BLaER1 treated with 17β-estradiol and CSF1 and Interleukin-3, amounts not matched to agents 10 nM and 100 nM (cell line): Measurements from ENCODE around the gene PROM2.

Source experiments
- H3K27ac ChIP-seq, 11 experiments: shearing (Covaris generic); formaldehyde crosslinking; 2 replicates each; pipeline ENCODE4 v1.8.1; 2022
- H3K27me3 ChIP-seq, 11 experiments: shearing (Covaris generic); formaldehyde crosslinking; 2 replicates each; pipeline ENCODE4 v1.8.1; 2022
- H3K36me3 ChIP-seq, 11 experiments: shearing (Covaris generic); formaldehyde crosslinking; 2 replicates each; pipeline ENCODE4 v1.8.1; 2022
- H3K4me1 ChIP-seq, 10 experiments: shearing (Covaris generic); formaldehyde crosslinking; 2 replicates each; pipeline ENCODE4 v1.8.1; 2022
- H3K4me2 ChIP-seq, 11 experiments: shearing (Covaris generic); formaldehyde crosslinking; 2 replicates each; pipeline ENCODE4 v1.8.1; 2022
- H3K4me3 ChIP-seq, 10 experiments: shearing (Covaris generic); formaldehyde crosslinking; 2 replicates each; pipeline ENCODE4 v1.8.1; 2022
- H3K9ac ChIP-seq, 11 experiments: shearing (Covaris generic); formaldehyde crosslinking; 2 replicates each; pipeline ENCODE4 v1.8.1; 2022
- H3K9me3 ChIP-seq, 11 experiments: shearing (Covaris generic); formaldehyde crosslinking; replicated peaks in 1 of 11; 2 replicates each; pipeline ENCODE4 v1.8.1; 2022
- H4K20me1 ChIP-seq, 11 experiments: shearing (Covaris generic); formaldehyde crosslinking; 2 replicates each; pipeline ENCODE4 v1.8.1; 2022
- Cebpa-rat ChIP-seq, 11 experiments: shearing (Covaris generic); IDR thresholded peaks; 2 replicates each; pipeline ENCODE4 v1.8.1; 2022

The PROM2 gene

DNA sequence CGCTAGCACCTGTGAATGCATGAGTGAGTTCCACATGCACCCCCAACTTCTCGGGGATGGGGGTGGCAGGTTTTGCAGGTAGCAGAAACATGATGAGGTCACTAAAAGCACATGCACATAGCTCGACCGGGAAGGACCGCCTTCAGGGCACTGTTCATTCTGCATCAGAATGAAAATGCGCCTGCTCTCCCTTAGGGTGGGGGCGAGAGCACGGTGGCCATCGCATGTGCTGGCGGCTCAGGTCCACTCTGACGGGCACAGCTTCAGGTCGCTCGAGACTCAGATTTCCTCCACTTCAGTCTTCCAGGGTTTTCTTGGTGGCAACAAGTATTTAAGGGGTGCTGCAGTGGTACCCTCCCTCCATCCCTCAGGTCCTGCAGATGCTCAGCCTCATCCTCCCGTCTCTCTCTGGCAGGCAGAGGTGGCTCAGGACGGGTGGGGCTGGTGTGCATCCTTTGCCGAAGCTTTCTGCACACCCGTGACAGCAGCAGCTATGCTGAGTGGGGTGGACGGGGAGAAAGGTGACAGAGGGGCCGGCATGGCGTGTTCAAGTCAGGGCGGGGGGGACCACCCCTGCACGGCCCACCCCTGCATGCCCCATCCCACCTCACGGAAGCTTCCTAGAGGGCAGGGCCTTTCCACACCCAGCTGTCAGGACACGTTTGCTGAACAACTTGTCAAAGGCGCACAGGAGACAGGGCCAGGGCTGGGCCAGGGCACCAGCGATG, 37.7 kb downstream of the PROM2 start:
- no peak overlapping the region for H3K4me2 ChIP-seq
- H3K9me3 ChIP-seq = no peaks in the 10 kb centered on the region
- no peak overlapping the region for H3K9ac ChIP-seq
- no peak overlapping the region for H3K4me3 ChIP-seq
- no peaks in the 10 kb centered on the region for H3K36me3 ChIP-seq
- peaks cover 20 to 34% (median 30%) of the 10 kb centered on the region in 10 experiments for H3K4me1 ChIP-seq
- peaks cover 8 to 39% (median 33%) of the 10 kb centered on the region in 11 experiments; a peak in 20 of 22 replicates for H3K27me3 ChIP-seq
- TF ChIP-seq Cebpa-rat (IDR thresholded peaks at IDR 0.05) = no peak
- H4K20me1 ChIP-seq = peaks cover 0 to 63% (median 20%) of the 10 kb centered on the region in 11 experiments; a peak in 13 of 22 replicates
- H3K27ac ChIP-seq = no peak overlapping the region

DNA sequence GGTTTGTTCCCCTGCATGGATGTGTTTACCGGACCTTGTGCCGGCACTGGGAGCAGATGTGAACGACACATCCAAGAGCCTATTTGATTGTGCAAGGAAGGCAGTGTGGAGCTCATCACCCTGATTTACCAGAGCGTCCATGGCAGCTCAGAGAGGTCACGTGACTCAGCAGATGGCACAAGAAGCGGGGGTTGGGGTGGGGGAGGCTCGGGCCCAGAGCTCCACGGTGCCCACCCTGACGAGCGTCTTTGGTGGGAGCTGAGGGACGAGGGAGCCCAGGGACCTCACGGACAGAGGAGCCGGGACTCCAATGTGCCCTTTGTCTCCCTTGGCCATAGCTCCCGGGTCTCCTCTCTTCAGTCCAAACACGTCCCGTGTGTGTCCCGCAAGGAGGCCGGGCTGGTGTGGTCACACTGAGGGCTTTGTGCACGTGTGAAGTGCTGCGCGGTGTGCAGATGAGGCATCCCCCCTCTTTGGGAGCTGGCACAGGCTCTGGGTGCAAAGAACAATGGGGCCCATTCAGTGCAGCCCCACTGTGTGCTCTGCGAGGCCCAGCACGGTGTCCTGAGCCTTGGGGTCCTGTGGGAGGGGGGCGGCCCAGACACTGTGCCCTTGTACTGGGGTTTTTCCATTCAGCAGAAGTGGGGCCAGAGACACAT, 38.4 kb downstream of the PROM2 start:
- Histone ChIP-seq H3K4me1 (peaks cover 25 to 34% (median 31%) of the 10 kb centered on the region in 10 experiments), H3K4me3 (no peak overlapping the region), H4K20me1 (peaks cover 0 to 70% (median 20%) of the 10 kb centered on the region in 11 experiments; a peak in 13 of 22 replicates), H3K36me3 (no peaks in the 10 kb centered on the region), H3K27ac (no peak overlapping the region), H3K27me3 (peaks cover 8 to 39% (median 33%) of the 10 kb centered on the region in 11 experiments; a peak in 20 of 22 replicates), H3K9me3 (no peaks in the 10 kb centered on the region), H3K9ac (no peak overlapping the region), H3K4me2 (no peak overlapping the region)
- TF ChIP-seq Cebpa-rat (IDR thresholded peaks at IDR 0.05) = no peak

DNA sequence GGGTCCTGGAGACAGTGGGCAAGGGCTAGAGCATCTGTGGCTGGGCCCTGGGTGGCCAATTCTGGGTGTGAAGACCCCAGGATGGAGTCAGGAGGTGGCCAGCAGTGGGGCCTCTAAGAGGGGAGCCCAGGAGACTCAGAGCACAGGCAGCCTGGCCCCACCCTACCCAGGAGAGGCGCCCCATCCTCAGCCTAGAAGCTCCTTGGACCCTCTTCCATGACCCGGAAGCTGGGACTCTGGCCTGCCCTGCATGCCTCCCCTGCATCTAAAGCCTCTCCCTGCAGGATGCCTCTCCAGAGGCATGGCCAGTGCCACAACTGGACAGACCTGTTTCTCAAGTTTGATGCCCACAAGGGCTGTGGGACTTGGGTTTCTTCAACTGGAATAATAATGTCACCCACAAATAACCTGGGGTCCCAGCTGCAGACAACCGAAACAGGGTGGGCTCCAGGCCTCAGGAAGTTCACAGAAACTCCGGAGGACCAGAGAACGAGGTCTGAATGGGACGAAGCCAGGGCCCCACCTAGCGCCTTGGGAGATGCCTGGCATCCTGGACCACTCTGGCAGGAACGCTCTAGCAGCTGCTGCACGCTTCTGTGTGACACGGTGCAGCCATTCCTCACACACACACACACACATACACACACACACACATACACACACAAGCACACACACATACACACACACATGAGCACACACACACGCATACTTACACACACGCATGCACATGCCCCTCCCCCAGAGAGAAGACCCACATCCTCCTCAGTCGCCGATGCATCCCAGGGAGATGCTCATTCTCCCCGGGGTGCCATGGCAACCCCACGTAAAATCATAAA, 39.3 kb downstream of the PROM2 start:
- H3K9ac ChIP-seq = no peak overlapping the region
- peaks cover 0 to 67% (median 20%) of the 10 kb centered on the region in 11 experiments; a peak in 13 of 22 replicates for H4K20me1 ChIP-seq
- peaks cover 8 to 39% (median 31%) of the 10 kb centered on the region in 11 experiments; a peak in 20 of 22 replicates for H3K27me3 ChIP-seq
- no peak overlapping the region for H3K4me2 ChIP-seq
- TF ChIP-seq Cebpa-rat (IDR thresholded peaks at IDR 0.05) = no peak
- H3K4me3 ChIP-seq = no peak overlapping the region
- no peaks in the 10 kb centered on the region for H3K36me3 ChIP-seq
- H3K27ac ChIP-seq = no peak overlapping the region
- H3K4me1 ChIP-seq = peaks cover 25 to 34% (median 31%) of the 10 kb centered on the region in 10 experiments
- H3K9me3 ChIP-seq = no peaks in the 10 kb centered on the region

DNA sequence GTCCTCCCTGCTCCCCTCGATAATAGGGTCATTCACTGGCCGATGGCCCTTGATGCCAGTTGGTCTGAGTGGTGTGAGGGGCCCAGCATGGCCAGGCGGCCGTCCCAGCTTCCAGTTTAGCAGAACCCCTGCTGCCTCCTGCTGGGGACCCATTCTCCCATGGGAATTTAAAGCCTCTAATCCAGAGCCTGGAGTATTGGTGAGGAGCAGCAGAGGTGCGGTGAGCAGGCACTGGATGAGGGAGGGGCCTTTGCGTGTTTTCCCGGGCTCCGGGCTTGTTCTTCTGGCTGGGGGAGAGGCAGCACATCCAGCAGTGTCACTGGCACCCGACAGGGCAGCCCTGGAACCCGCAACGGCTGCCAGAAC, 40.3 kb downstream of the PROM2 start:
- no peak overlapping the region for H3K4me2 ChIP-seq
- no peak overlapping the region for H3K9ac ChIP-seq
- H3K27ac ChIP-seq = no peak overlapping the region
- peaks cover 0 to 62% (median 20%) of the 10 kb centered on the region in 11 experiments; a peak in 13 of 22 replicates for H4K20me1 ChIP-seq
- peaks cover 8 to 33% (median 27%) of the 10 kb centered on the region in 11 experiments; a peak in 20 of 22 replicates for H3K27me3 ChIP-seq
- H3K4me1 ChIP-seq = peaks cover 25 to 34% (median 31%) of the 10 kb centered on the region in 10 experiments
- no peaks in the 10 kb centered on the region for H3K36me3 ChIP-seq
- H3K9me3 ChIP-seq = no peaks in the 10 kb centered on the region
- no peak for TF ChIP-seq Cebpa-rat (IDR thresholded peaks at IDR 0.05)
- H3K4me3 ChIP-seq = no peak overlapping the region

DNA sequence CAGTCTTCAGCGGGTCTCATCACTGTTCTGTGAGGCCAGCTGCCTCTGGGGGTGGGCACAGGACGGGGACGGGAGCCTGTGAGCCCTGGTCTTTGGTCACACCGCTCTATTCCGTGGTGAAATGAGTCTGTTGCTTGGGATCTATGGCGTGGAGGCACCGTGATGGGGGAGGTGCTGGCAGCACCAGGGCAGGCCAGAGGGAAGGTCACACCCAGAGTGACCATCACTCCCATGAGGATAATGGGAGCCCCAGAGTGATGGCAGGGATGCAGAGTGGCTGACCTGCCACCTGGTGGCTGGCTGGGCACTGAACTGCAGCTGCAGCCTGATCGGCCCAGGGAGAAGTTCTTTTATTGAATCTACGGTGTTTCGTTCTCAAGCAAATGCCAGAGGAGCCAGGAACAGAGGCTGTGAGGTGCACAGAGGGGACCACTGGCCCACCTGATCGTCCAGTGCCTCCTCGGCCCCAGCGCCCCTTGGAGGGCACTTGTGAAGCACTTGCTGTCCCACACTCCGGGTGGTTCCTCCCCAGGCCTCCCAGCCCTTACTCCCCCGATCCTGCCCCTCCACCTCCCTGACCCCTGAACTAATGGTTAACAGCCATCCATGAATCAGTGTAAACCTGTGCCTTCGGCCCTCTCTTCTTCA, 40.8 kb downstream of the PROM2 start:
- no peak overlapping the region for H3K9ac ChIP-seq
- H4K20me1 ChIP-seq = peaks cover 0 to 59% (median 15%) of the 10 kb centered on the region in 11 experiments; a peak in 13 of 22 replicates
- no peaks in the 10 kb centered on the region for H3K9me3 ChIP-seq
- H3K27ac ChIP-seq = no peak overlapping the region
- no peak overlapping the region for H3K4me3 ChIP-seq
- no peak for TF ChIP-seq Cebpa-rat (IDR thresholded peaks at IDR 0.05)
- no peaks in the 10 kb centered on the region for H3K36me3 ChIP-seq
- H3K27me3 ChIP-seq = peaks cover 8 to 28% (median 23%) of the 10 kb centered on the region in 11 experiments; a peak in 19 of 22 replicates
- H3K4me2 ChIP-seq = 0 out of 22 replicates have a peak overlapping the region, but pooled peaks of 1 of the 11 experiments have one; percentile 49
- H3K4me1 ChIP-seq = peaks cover 22 to 30% (median 26%) of the 10 kb centered on the region in 10 experiments

DNA sequence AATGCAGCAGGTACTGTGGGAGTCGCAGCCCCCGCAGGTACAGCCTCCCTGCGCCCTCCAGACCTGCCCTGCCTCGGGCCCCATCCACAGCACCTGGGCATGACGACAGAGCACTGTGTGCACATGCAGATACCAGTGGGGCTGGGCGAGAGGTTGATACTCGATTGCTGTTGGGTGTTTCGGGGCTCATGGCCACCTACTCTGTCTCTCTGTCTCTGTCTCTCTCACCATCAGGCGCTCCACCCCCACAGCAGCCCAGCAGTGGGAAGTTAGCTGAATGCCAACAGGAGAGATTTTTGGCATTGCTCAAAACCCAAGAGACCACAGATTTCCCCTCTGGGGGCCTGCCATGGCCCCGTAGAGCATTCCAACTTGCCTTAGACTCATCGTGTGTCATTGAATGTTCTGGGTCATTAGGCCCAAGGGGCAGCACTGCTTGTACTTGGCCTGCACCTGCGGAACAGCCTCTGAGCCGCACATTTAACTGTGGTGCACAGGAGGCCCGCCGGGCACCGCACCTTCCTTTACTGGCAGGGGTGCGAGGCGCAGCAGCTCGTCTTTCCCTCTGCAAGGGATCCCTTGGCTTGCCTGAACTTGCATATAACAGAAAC, 41.7 kb downstream of the PROM2 start:
- Histone ChIP-seq H4K20me1 (peaks cover 0 to 51% (median 10%) of the 10 kb centered on the region in 11 experiments; a peak in 12 of 22 replicates), H3K27me3 (peaks cover 0 to 24% (median 20%) of the 10 kb centered on the region in 11 experiments; a peak in 18 of 22 replicates), H3K9ac (no peak overlapping the region), H3K9me3 (no peaks in the 10 kb centered on the region), H3K27ac (no peak overlapping the region), H3K4me2 (peak overlapping the region; percentile 49 to 72 (median 67)), H3K4me1 (peaks cover 14 to 22% (median 18%) of the 10 kb centered on the region in 10 experiments), H3K4me3 (no peak overlapping the region), H3K36me3 (no peaks in the 10 kb centered on the region)
- TF ChIP-seq Cebpa-rat (IDR thresholded peaks at IDR 0.05) = no peak

DNA sequence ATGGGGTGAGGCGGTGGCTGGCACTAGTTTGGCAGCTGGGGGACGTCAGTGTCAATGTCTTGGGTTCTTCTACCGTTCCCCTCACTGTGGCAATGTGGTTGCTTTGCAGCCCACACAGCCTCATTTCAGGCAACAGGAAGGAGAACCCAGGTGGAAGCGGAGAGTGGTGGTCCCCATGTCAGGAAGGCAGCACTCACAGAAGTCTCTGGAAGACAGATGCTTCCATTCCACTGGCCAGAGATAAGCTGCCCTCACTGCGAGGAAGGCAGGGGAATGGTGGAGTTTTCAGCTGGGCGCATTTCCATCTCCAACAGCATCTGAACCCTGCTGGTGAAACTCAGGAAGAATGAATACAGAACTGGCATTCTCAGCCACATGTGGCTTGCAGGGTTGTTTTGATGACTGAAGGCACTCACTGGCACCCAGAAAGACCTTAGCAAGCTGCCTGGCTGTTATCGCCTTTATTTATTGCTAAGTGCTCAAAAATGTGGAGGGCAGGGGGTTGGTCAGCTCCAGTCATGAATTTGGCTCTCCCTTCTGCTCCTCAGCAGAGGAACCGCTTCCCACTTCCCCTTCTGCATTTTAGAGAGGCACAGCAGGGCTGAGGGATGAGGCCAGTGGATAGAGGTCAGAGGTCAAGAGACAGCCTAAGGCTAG, 42.3 kb downstream of the PROM2 start:
- no peak overlapping the region for H3K9ac ChIP-seq
- H3K27me3 ChIP-seq = peaks cover 0 to 17% (median 13%) of the 10 kb centered on the region in 11 experiments; a peak in 17 of 22 replicates
- peak overlapping the region; percentile 49 to 72 (median 67) for H3K4me2 ChIP-seq
- H3K4me3 ChIP-seq = no peak overlapping the region
- H3K4me1 ChIP-seq = peaks cover 11 to 19% (median 15%) of the 10 kb centered on the region in 10 experiments
- peaks cover 0 to 44% (median 8%) of the 10 kb centered on the region in 11 experiments; a peak in 10 of 22 replicates for H4K20me1 ChIP-seq
- TF ChIP-seq Cebpa-rat (IDR thresholded peaks at IDR 0.05) = no peak
- no peaks in the 10 kb centered on the region for H3K36me3 ChIP-seq
- no peak overlapping the region for H3K27ac ChIP-seq
- H3K9me3 ChIP-seq = no peaks in the 10 kb centered on the region
